Activated T-cell treated with anti-CD3 and anti-CD28 coated beads, Interleukin-2, amount 50 U/mL, for 48 hours (primary cell): ENCODE measurements around the gene NETO1.

Experiments
- DNase-seq, 2 experiments: peaks; one replicate each; pipeline ENCODE4 v3.0.0-alpha.2; 2020

The NETO1 gene, protein sequence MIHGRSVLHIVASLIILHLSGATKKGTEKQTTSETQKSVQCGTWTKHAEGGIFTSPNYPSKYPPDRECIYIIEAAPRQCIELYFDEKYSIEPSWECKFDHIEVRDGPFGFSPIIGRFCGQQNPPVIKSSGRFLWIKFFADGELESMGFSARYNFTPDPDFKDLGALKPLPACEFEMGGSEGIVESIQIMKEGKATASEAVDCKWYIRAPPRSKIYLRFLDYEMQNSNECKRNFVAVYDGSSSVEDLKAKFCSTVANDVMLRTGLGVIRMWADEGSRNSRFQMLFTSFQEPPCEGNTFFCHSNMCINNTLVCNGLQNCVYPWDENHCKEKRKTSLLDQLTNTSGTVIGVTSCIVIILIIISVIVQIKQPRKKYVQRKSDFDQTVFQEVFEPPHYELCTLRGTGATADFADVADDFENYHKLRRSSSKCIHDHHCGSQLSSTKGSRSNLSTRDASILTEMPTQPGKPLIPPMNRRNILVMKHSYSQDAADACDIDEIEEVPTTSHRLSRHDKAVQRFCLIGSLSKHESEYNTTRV

DNA sequence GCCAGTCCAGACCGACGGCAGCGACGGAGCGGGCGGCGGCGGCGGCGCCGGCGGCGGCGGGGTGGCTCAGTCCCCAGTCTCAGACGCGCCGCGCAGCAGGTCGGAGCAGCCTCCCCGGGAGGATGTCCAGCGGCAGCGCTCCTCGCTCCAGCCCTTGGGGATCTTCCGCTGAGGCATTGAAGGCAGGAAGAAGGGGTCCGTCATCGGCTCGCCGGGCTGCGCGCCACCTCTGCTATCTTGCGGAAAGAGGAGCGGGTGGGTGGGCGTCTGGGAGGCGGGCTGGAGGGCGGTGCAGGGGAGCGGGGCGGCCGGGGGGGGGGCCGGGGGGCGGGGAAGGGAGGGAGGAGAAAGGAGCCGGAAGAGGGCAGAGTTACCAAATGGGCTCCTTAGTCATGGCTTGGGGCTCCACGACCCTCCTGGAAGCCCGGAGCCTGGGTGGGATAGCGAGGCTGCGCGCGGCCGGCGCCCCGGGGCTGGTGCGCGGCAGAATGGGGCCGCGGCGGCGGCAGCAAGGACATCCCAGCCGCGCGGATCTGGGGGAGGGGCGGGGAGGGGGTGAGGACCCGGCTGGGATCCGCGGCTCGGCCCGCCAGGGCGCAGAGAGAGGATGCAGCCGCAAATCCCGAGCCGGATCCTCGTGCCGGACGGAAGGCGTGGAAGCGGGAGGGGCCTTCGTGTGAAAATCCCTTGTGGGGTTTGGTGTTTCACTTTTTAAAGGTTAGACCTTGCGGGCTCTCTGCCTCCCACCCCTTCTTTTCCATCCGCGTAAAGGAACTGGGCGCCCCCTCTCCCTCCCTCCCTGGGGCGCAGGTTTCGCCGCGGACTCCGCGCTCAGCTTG lies at the start of gene NETO1:
Gene NETO1, minus strand, starts transcription at position 242 of the 839 bp plus-strand sequence. CDS start 696 bp downstream, outside the sequence.
- DNase-seq = peak in 1 of 2 experiments; percentile 18

- DNase-seq = no peak
Measured at GRCh38 chr18:72910045-72910444, 42.3 kb upstream of the NETO1 start.

GRCh38 chr18:72908181-72908580 lies 40.4 kb upstream of the NETO1 start:
- DNase-seq = no peak

DNA sequence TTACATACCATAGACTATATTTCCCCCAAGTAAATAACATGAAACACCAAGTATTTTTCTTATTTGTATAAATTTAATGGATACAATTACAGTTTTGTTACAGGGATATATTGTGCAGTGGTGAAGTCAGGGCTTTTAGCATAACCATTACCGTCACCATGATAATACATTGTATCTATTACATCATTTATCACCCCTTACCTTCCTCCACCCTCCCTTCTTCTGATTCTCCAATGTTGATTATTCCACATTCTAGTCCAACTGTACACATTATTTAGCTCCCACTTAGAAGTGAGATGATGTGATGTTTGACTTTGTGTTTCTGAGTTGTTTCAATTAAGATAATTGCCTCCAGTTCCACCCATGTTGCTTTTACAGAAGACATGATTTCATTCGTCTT lies 35.2 kb upstream of the NETO1 start:
- no peak for DNase-seq

DNA sequence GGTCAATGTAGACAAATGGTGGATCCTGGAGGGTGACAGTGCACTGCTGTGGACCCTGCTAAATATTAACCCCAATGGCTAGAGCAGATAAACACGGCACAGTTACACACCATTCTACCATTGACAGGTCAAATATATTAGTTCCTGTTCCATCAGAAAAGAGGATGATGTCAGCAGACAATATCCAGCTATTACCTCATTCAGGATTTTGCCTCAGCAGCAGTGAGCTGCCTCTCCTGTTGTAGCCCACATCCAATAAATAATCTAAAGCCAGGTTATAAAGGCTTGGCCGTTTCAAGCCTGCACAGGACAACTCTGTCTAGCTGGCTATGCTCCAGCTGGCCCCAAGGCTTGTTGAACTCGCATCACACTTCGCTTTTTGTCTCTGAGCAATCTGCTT lies 31.6 kb upstream of the NETO1 start:
- no peak for DNase-seq

- no peak for DNase-seq
Measured at GRCh38 chr18:72898870-72899269, 31.1 kb upstream of the NETO1 start.

GRCh38 chr18:72895548-72895947 lies 27.8 kb upstream of the NETO1 start:
- DNase-seq = no peak

DNA sequence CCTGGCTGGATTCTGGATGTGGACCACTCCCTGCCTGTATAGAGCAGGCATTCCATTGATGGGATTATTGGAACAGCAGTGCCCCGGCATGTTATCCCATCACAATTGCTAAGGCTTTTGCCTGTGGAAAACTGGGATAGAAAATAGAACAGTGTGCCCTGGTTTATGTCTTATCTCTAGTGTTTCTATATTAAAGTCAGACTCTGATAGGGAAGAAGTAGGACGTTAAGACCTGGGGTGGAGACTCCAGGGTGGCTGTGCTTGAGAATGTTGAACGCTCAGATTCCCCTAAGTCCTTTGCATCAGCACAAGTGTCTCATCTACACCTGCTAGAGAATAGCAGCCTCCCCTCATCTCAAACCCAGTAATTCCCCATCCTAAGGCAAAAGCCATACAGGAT lies 10.8 kb upstream of the NETO1 start:
- no peak for DNase-seq

GRCh38 chr18:72878143-72878542 lies 10.4 kb upstream of the NETO1 start:
- DNase-seq = no peak

GRCh38 chr18:72871091-72871490 lies 3.3 kb upstream of the NETO1 start:
- no peak for DNase-seq

DNA sequence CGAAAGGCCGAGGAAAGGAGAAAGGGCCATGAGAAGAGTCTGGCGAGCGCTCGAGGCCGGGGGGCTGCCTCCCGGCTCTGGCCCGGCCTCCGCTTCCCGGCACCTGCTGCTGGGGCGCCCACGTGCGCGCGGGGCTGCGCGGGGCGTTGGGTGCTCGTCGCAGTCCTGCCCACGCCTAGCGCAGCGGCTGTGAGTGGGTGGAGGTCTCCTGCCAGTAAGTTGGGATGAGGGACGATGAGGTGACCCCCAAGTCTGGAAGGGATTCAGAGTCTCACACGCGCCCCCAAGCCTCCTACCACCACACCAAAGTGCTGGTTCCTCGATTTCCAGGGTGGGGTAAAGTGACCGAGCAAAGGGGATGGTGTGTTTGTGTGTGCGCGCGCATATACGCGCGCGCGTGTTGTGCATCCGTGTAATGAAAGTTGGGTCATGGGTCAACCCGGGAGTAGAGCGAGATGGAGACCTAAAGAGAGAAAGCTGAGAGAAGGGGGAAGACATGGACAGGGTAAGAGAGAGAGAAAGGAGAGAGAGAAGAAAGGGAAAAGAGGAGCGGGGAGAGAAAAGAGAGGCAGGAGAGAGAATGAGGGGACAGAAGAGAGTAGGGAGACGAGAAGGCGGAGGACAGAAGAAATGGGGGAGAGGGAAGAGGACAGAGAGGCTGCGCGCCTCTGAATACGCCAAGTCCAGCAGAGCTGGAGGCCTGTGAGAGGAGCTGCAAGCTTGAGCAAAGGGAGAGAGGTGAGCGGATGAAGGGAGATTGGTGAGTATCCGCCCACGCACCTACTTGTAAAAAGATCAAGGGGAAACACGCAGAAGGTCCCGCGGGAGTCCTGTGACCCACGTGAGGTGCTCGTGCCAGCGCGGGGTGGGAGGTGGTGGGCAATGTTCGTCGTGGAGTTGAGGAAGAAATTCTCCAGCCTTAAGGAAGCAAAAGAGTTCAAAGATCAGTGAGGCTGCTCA lies 1.7 kb upstream of the NETO1 start:
- DNase-seq = peak in 1 of 2 experiments; percentile 17

DNA sequence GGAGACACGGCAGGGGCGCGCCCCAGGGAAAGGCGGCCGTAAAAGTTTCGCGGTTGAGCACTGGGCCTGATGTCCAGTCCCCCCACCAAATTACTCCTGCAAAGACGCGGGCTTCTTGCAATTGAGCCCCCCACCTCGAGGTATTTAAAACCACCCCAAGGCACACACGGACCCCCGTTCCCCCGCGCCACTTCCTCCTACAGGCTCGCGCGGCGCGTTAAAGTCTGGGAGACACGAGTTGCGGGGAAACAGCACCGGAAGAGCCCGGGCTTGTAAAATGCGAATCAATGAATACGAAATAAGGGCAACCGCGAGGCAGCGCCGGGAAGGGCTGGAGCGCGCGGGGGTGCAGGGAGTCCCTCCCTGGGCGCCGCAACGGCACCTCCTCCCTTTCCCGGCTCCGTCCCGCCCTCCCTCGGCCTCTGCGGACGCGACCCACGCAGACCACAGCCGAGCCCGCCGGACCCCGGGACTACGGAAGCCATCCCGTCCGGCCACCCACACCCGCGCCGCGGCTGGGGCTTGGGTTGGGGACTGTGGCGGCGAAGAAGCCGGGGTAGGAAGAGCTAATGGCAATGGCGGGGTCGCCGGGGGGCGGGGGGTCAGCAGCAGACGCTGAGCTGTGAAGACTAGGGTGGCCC lies 918 bp upstream of the NETO1 start:
- DNase-seq = peak in 1 of 2 experiments; percentile 14

DNA sequence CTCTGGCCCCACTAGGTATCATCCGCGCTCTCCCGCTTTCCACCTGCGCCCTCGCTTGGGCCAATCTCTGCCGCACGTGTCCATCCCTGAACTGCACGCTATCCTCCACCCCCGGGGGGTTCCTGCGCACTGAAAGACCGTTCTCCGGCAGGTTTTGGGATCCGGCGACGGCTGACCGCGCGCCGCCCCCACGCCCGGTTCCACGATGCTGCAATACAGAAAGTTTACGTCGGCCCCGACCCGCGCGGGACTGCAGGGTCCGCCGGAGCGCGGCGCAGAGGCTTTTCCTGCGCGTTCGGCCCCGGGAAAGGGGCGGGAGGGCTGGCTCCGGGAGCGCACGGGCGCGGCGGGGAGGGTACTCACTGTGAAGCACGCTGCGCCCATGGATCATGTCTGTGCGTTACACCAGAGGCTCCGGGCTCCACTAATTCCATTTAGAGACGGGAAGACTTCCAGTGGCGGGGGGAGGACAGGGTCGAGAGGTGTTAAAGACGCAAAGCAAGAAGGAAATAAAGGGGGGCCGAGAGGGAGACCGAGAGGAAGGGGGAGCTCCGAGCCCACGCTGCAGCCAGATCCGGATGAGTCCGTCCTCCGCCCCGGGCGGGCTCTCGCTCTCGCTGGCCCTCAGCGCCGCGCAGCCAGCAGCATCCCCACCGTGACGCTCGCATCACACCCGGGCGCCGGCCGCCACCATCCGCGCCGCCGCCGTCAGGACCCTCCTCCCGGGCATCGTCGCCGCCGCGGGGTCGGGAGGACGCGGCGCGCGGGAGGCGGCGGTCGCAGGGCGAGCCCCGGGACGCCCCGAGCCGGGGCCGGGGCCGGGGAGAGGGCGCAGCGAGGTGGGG lies 664 bp downstream of the NETO1 start:
- DNase-seq = peak; percentile 15 to 18

- no peak for DNase-seq
Measured at GRCh38 chr18:72866442-72866900, 1.3 kb downstream of the NETO1 start.

DNA sequence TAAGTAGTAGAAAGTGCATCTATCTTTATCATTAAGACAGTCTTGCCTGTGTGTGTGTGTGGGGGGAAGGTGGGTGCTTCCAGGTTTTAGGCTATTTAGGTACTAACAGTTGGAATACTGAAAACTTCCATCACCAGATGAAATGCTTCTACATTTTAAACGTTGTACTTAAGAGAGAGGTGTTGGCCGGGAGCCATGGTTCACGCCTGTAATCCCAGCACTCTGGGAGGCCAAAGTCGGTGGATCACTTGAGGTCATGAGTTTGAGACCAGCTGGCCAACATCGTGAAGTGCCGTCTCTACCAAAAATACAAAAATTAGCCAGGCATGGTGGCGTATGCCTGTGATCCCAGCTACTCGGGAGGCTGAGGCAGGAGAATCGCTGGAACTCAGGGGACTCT lies 4.0 kb downstream of the NETO1 start:
- no peak for DNase-seq

GRCh38 chr18:72859088-72859487 lies 8.7 kb downstream of the NETO1 start:
- no peak for DNase-seq

DNA sequence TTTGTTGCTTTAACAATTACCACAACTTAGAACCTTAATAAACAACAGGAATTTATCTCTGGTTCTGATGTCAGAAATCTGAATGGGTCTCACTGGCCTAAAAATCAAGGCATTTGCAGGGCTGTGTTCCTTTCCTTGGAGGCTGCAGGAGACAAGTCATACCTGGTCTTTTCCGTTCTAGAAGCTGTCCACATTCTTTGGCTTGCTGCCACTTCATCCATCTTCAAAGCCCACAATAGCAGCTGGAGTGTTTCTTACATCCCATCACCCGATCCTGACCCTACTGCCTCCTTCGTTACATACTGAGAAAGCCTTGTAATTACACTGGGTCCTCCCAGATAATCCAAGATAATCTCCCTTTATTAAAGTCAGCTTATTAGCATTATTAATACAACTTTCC lies 18.1 kb downstream of the NETO1 start:
- no peak for DNase-seq

DNA sequence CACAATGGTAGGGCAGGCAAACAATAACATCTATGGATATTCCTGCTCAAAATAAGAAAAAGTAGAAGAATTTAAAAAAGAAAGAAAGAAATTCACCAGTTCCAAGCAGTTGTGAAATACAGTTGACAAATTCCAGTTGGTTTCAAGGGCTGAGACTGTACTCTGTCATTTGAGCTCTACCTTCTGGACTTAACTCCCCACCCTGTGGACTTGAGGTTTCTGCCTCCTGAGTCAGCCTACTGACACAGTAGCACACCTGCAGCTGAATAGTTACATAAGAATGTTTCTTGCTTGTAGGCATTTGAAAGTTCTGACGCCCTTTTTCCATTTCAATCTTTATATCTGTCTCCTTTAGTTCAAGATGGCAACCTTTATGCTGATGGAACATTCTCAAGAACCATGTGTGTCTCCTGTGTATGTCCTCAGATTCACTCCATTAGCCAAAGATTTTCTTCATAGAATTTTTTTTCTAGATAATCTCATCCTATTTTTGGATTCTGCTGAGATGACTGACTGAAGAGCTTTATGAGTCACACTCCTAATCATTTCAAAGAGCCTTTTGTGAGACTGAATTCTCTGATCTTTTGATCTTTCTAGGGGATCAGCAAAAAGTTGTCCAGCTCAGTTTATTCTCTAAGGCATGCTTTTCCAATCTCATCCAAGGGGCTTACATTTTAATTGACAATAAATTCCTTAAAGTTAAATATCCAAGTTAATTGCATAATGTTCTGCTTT lies 19.1 kb downstream of the NETO1 start:
- no peak for DNase-seq

DNA sequence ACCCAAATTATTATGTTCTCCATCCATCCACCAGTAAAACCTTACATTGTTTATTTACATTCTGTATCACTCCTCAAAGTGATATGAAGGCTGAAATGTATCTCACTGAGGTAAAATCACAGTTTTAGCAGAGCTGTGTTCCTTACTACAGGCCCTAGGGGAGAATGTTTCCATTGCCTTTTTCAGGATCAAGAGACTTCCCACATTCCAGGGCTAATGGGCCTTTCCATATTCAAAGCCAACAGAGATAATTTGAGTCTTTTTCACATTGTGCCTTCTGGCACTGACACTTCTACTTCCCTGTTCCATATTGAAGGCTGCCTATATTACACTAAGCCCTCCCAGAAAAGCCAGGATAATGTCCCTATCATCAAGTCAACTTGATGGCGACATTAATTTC lies 20.0 kb downstream of the NETO1 start:
- DNase-seq = no peak
